Heart right ventricle (tissue), 16 donors: ENCODE results near the gene AURKAIP1. TPM values are rescaled to one million over a fixed set of nuclear protein-coding genes. Genes with fewer than 3 reads are reported as not detected.
A peak's percentile ranks its signal among the peaks of the same experiment; 100 is the strongest.
"Not testable (repeated sequence)": the region's sequence is repeated elsewhere in the genome, so short reads cannot be mapped to it uniquely, and the experiment has no call there.

Experiments
- ATAC-seq, 8 donors: fragments of 200-7000 bp; cut with Tn5 transposase; one replicate each; pipeline ENCODE4 v1.9.1; 2020; ENCODE audit warnings: mild to moderate bottlenecking in 8 of 8, moderate library complexity in 8 of 8, moderate number of reproducible peaks in 1 of 8
- DNase-seq, 2 donors: peaks; one replicate each; pipeline ENCODE4 v3.0.0-alpha.2; 2020
- H3K27ac ChIP-seq, 10 donors: fragments of 200-600 bp; sonication (generic) in 2 of 10; one replicate each; pipeline versions ENCODE4 v1.5.0 to v1.8.0; 2020 to 2022; ENCODE audit warnings: mild to moderate bottlenecking in 3 of 10
- H3K27me3 ChIP-seq, 7 donors: fragments of 200-600 bp; one replicate each; pipeline ENCODE4 v1.8.0; 2021 to 2022; ENCODE audit warnings: mild to moderate bottlenecking in 2 of 7
- H3K36me3 ChIP-seq, 9 donors: fragments of 200-600 bp; sonication (generic) in 1 of 9; one replicate each; pipeline versions ENCODE4 v1.5.0 to v1.8.0; 2020 to 2022; ENCODE audit warnings: mild to moderate bottlenecking in 2 of 9
- H3K4me1 ChIP-seq, 9 donors: fragments of 200-600 bp; sonication (generic) in 1 of 9; one replicate each; pipeline versions ENCODE4 v1.5.0 to v1.8.0; 2020 to 2022; ENCODE audit warnings: mild to moderate bottlenecking in 4 of 9
- H3K4me3 ChIP-seq, 10 donors: fragments of 200-600 bp; sonication (generic) in 2 of 10; one replicate each; pipeline versions ENCODE4 v1.5.0 to v1.8.0; 2020 to 2022; ENCODE audit warnings: mild to moderate bottlenecking in 7 of 10, moderate library complexity in 2 of 10
- H3K9me3 ChIP-seq, 11 donors: fragments of 200-600 bp in 10 of 11; sonication (generic) in 2 of 11; one replicate each; pipeline versions ENCODE4 v1.5.0 to v1.8.0; 2013 to 2022; ENCODE audit warnings: mild to moderate bottlenecking in 2 of 11, control low read depth in 1 of 11, moderate library complexity in 1 of 11
- WGBS, 2 donors: extraction: QIAGEN DNeasy Blood & Tissue Kit; methylation state at CpG; one replicate each; pipeline ENCODE4 v1.1.7; 2013; ENCODE audit warnings: inconsistent platforms in 1 of 2; 5-methylcytosine and 5-hydroxymethylcytosine counted together
- intact Hi-C, 10 donors: fragments of 100-400 bp; cut with DNase I; formaldehyde crosslinking; loops; one replicate each; pipeline versions ENCODE4 v1.11.1 to v1.14.2; 2022
- polyA plus RNA-seq, 2 donors: library from polyadenylated mRNA; stranded (reverse); fragments of 200-250 nt; gene quantifications; one replicate each; pipeline ENCODE4 v1.2.3, GENCODE V29; 2013
- total RNA-seq, 10 donors: library from RNA; stranded (reverse); fragmentation: NEBNext Ultra II Directional in 3 of 10; extraction: Animal tissue kit (Norgen Biotek cat#: 25700) in 3 of 10; gene quantifications; one replicate each; pipeline versions ENCODE4 v1.2.1 to v1.2.4, GENCODE V29; 2021 to 2023
- TF ChIP-seq, protein P1 (sequence below), 9 donors: fragments of 200-600 bp; sonication (generic) in 2 of 9; IDR thresholded peaks; one replicate each; pipeline versions ENCODE4 v1.5.0 to v1.8.0; 2021 to 2022; ENCODE audit warnings: antibody characterized with exemption in 9 of 9, mild to moderate bottlenecking in 5 of 9, moderate library complexity in 1 of 9
- donor health status: Arrhythmogenic right ventricular cardiomyopathy.
- donor health status: ischemic (EF 13 %, LVEDD 7.1; RV severe dilation, severe dysfunction).
- donor health status: healthy with polysubstance abuse.
- donor health status: DM: no; HTN: yes; CAD: no.
- donor health status: DM: no; HTN: no; CAD: no.
- donor health status: ischemic (EF 25% LVEDD 6.9; RV normal size, moderate dysfunction).
- donor health status: ischemic (EF 25% LVEDD 5.7; RV mildly dilated, moderate dysfunction).
- donor health status: healthy.
- donor health status: DM: yes; HTN: yes; CAD: no.
- donor health status: Ischemic cardiomyopathy.
- donor health status: ischemic (EF 35%, LVEDD 5.7; RV mildly dilated, moderate dysfunction).
- donor health status: nonischemic (EF 11% LVEDD 7.7; RV severe dilation, severe dysfunction).
- donor health status: DM: yes; HTN: yes; CAD: no.
- donor health status: PGD.
- donor health status: ischemic (EF 29% LVEDD 5.4; RV normal size, mild dysfunction).
- donor health status: nonischemic (EF 23%, LVEDD 6.1; RV moderate dilation, normal function).

The AURKAIP1 gene
- total and polyA plus RNA-seq, 12 donors: 176 to 528 (median 196) TPM

DNA sequence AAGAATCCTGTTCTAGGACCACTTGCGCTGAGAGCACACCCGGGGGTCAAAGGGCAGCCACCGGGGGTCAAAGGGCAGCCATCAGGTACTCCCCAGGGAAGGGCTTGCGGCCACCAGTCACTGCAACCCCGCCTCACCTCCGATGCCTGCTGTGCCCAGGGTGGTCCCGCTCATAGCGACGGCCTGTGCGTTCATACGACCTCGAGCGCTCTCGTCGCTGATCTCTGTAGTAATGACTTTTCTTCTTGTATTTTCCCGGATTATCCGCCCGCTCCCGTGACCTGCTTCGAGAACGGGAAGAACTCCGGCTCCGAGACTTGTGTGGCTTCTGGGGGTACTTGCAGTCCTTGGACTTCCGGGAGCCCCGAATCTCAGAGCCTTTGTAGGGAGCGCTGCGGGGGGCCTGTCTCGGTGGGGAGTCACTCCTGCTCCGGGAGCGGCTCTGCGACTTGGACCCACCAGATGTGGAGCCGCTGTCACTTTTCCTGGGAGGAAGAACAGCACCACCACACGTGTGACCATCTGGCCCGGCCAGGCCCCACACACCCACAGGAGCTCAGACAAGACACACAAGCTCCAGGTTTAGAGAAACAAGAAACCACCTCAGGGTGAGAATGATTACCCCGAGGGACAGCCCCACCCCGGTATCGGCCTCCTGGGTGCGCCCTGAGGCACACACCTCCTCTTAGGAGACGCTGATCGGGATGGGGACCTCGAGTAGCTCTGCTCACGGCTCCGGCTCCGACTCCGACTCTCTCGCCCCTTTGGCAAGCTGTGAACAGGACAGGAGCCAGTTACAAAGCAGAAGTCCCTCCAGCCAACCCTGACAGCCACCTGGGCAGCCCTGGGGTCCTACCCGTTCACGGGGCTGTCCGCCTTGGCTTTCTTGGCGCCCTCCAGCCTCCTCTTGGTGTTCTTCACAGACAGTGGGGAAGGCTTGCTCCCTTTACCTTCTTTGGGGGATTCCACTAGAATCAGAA, 12.4 kb upstream of the AURKAIP1 start:
- H3K4me1 ChIP-seq: peaks cover 0 to 18% (median 9%) of the 10 kb centered on the region in 9 donors
- ATAC-seq (peak in 1 of 8 donors; percentile 20), DNase-seq (no peak)
- no peaks in the 10 kb centered on the region for H3K27me3 ChIP-seq
- H3K27ac ChIP-seq: no peak overlapping the region
- no peak overlapping the region for H3K4me3 ChIP-seq
- peaks cover 14 to 86% (median 70%) of the 10 kb centered on the region in 9 donors for H3K36me3 ChIP-seq
- intact Hi-C loops: no loop called here
- H3K9me3 ChIP-seq: no peaks in the 10 kb centered on the region
- whole genome bisulfite sequencing, 2 donors: 95 to 97% methylated on average over 50 of the region's 50 CpGs
- TF ChIP-seq, protein P1, sequence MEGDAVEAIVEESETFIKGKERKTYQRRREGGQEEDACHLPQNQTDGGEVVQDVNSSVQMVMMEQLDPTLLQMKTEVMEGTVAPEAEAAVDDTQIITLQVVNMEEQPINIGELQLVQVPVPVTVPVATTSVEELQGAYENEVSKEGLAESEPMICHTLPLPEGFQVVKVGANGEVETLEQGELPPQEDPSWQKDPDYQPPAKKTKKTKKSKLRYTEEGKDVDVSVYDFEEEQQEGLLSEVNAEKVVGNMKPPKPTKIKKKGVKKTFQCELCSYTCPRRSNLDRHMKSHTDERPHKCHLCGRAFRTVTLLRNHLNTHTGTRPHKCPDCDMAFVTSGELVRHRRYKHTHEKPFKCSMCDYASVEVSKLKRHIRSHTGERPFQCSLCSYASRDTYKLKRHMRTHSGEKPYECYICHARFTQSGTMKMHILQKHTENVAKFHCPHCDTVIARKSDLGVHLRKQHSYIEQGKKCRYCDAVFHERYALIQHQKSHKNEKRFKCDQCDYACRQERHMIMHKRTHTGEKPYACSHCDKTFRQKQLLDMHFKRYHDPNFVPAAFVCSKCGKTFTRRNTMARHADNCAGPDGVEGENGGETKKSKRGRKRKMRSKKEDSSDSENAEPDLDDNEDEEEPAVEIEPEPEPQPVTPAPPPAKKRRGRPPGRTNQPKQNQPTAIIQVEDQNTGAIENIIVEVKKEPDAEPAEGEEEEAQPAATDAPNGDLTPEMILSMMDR (IDR thresholded peaks at IDR 0.05): no peak

DNA sequence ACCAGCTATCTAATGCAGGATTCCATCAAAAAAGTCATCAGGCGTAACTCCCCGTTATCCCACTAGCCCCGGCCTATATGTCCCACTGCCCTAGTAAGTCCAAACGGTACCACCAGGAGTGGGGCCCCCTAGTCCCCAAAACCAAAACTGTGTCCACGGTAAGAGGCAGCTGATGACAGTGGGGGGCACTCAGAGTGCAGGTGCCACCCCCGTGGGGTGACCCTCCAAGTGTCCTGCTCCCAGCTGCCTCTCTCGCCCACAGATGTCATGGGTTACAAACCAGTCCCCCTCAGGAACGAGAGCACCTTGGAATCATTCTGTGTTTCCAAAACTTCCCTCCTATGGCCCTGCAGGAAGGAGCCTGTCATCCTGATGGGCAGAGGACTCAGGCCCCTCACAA, 10.9 kb upstream of the AURKAIP1 start:
- intact Hi-C loops: no loop called here
- Histone ChIP-seq H3K36me3 (peaks cover 14 to 73% (median 56%) of the 10 kb centered on the region in 9 donors), H3K27ac (no peak overlapping the region), H3K4me3 (no peak overlapping the region), H3K27me3 (no peaks in the 10 kb centered on the region), H3K4me1 (peaks cover 0 to 12% (median 5%) of the 10 kb centered on the region in 9 donors), H3K9me3 (no peaks in the 10 kb centered on the region)
- no peak for DNase-seq
- TF ChIP-seq, protein P1 (IDR thresholded peaks at IDR 0.05): no peak
- no peak for ATAC-seq
- 92 to 94% methylated on average over 8 of the region's 8 CpGs for whole genome bisulfite sequencing, 2 donors

DNA sequence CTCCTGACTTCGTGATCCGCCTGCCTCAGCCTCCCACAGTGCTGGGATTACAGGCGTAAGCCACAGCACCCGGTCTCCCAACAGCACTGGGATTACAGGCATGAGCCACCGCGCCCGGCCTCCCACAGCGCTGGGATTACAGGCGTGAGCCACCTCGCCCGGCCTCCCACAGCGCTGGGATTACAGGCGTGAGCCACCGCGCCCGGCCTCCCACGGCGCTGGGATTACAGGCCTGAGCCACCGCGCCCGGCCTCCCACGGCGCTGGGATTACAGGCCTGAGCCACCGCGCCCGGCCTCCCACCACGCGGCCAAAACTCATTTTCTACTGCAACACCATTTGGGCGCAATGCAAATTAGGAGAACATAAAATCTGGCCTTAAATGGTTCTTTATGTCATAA, 10.3 kb upstream of the AURKAIP1 start:
- H3K27ac ChIP-seq, ATAC-seq, H3K4me1 ChIP-seq, H3K4me3 ChIP-seq, H3K27me3 ChIP-seq, DNase-seq, intact Hi-C loops, H3K9me3 ChIP-seq: not testable (repeated sequence)
- peaks cover 14 to 73% (median 50%) of the 10 kb centered on the region in 9 donors for H3K36me3 ChIP-seq
- 94 to 96% methylated on average over 29 of the region's 29 CpGs for WGBS, 2 donors

DNA sequence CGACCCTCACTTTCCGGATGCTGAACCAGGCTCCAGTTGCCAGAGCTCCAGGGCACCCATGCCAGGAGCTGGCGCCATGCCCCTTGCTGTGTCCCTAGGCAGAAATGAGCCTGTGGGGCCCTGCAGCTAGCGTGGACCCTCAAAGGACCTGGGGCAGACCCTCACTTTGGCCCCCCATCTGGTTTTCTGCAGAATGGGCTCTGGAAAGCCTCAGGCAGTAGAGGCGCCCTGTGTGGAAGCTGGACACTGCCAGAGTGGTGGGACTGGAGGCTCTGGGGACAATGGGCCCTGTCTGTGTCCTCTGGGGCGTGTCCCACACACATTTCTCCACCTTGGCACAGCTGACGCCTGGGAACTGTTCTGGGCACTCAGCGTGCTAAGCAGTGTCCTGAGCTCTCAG, 6.3 kb upstream of the AURKAIP1 start:
- intact Hi-C loops: no loop called here
- TF ChIP-seq, protein P1 (IDR thresholded peaks at IDR 0.05): no peak
- Histone ChIP-seq H3K27ac (peak overlapping the region in 1 of 10 donors; percentile 58), H3K9me3 (no peaks in the 10 kb centered on the region), H3K4me1 (peaks cover 0 to 2% (median 0%) of the 10 kb centered on the region in 9 donors), H3K4me3 (no peak overlapping the region), H3K36me3 (peaks cover under 1 to 33% (median 10%) of the 10 kb centered on the region in 9 donors), H3K27me3 (no peaks in the 10 kb centered on the region)
- 80 to 82% methylated on average over 8 of the region's 8 CpGs for WGBS, 2 donors
- ATAC-seq (peak in 2 of 8 donors; percentile 2 to 6), DNase-seq (no peak)
